Mesenchymal stem cell (in vitro differentiated cells and primary cell): ENCODE measurements around the gene CRABP1.

Experiments used
- DNase-seq: peaks from one replicate; pipeline ENCODE4 v3.0.0-alpha.2; 2013
- H2AFZ ChIP-seq: one replicate; pipeline ENCODE4 v1.6.1; 2013; ENCODE audit warnings: low read depth, mild to moderate bottlenecking, control low read depth, inconsistent platforms, low read length, moderate library complexity
- H2AK5ac ChIP-seq: 2 replicates; pipeline ENCODE4 v1.6.1; 2013; ENCODE audit warnings: low read length, moderate library complexity, mild to moderate bottlenecking, inconsistent platforms; ENCODE audit not compliant: severe bottlenecking
- H2BK120ac ChIP-seq: one replicate; pipeline ENCODE4 v1.6.1; 2013; ENCODE audit warnings: low read depth, mild to moderate bottlenecking, inconsistent platforms, low read length, moderate library complexity
- H2BK12ac ChIP-seq, 2 experiments: one replicate each; pipeline ENCODE4 v1.6.1; 2013; ENCODE audit warnings: inconsistent platforms in 2 of 2, low read length in 2 of 2, mild to moderate bottlenecking in 2 of 2, moderate library complexity in 2 of 2, control low read depth in 1 of 2
- H2BK15ac ChIP-seq: one replicate; pipeline ENCODE4 v1.6.1; 2013; ENCODE audit warnings: mild to moderate bottlenecking, low read depth, inconsistent platforms; ENCODE audit not compliant: poor library complexity, severe bottlenecking
- H2BK5ac ChIP-seq: 2 replicates; pipeline ENCODE4 v1.6.1; 2013; ENCODE audit warnings: low read depth, mild to moderate bottlenecking, low read length, control low read depth, inconsistent platforms; ENCODE audit not compliant: poor library complexity, severe bottlenecking
- H3K14ac ChIP-seq, 2 experiments: one replicate each; pipeline ENCODE4 v1.6.1; 2013; ENCODE audit warnings: inconsistent platforms in 2 of 2, low read length in 2 of 2, control low read depth in 1 of 2, mild to moderate bottlenecking in 1 of 2, moderate library complexity in 1 of 2
- H3K18ac ChIP-seq, 2 experiments: one replicate each; pipeline ENCODE4 v1.6.1; 2013; ENCODE audit warnings: inconsistent platforms in 2 of 2, low read length in 2 of 2, control low read depth in 1 of 2, low read depth in 1 of 2, mild to moderate bottlenecking in 1 of 2
- H3K23ac ChIP-seq, 2 experiments: one replicate each; pipeline ENCODE4 v1.6.1; 2013; ENCODE audit warnings: inconsistent platforms in 2 of 2, low read length in 2 of 2, mild to moderate bottlenecking in 2 of 2, moderate library complexity in 2 of 2, control low read depth in 1 of 2
- H3K27ac ChIP-seq: 2 replicates; pipeline ENCODE4 v1.5.1; 2013; ENCODE audit warnings: mild to moderate bottlenecking, moderate library complexity, low read length, control low read depth, inconsistent platforms; ENCODE audit not compliant: poor library complexity, severe bottlenecking
- H3K27me3 ChIP-seq, 2 experiments: 2 replicates each; pipeline versions ENCODE4 v1.6.1 to v1.7.0; 2013; ENCODE audit warnings: low read length in 2 of 2, mild to moderate bottlenecking in 2 of 2, moderate library complexity in 2 of 2, control low read depth in 1 of 2, inconsistent platforms in 1 of 2; ENCODE audit not compliant: control insufficient read depth in 1 of 2, insufficient read depth in 1 of 2
- H3K36me3 ChIP-seq, 2 experiments: 2 replicates each; pipeline versions ENCODE4 v1.6.1 to v1.7.0; 2013; ENCODE audit warnings: low read length in 2 of 2, control low read depth in 1 of 2, inconsistent platforms in 1 of 2, low read depth in 1 of 2, mild to moderate bottlenecking in 1 of 2; ENCODE audit not compliant: insufficient read depth in 2 of 2, control insufficient read depth in 1 of 2
- H3K4ac ChIP-seq, 2 experiments: one replicate each; pipeline ENCODE4 v1.6.1; 2013; ENCODE audit warnings: inconsistent platforms in 2 of 2, low read length in 2 of 2, mild to moderate bottlenecking in 2 of 2, moderate library complexity in 2 of 2, control low read depth in 1 of 2, low read depth in 1 of 2
- H3K4me1 ChIP-seq: 2 replicates; pipeline ENCODE4 v1.6.1; 2013; ENCODE audit warnings: low read depth, low read length, control low read depth; ENCODE audit not compliant: control insufficient read depth, insufficient read depth
- H3K4me2 ChIP-seq: 2 replicates; pipeline ENCODE4 v1.6.1; 2013; ENCODE audit warnings: low read length, mild to moderate bottlenecking, inconsistent platforms; ENCODE audit not compliant: poor library complexity, severe bottlenecking
- H3K4me3 ChIP-seq, 2 experiments: 2 replicates each; pipeline versions ENCODE4 v1.5.1 to v1.7.0; 2013; ENCODE audit warnings: low read length in 2 of 2, mild to moderate bottlenecking in 2 of 2, control low read depth in 1 of 2, low read depth in 1 of 2; ENCODE audit not compliant: insufficient read depth in 1 of 2
- H3K79me1 ChIP-seq: replicated peaks from 2 replicates; pipeline ENCODE4 v1.6.1; 2013; ENCODE audit warnings: mild to moderate bottlenecking, control low read depth, low read length, inconsistent platforms; ENCODE audit not compliant: poor library complexity, severe bottlenecking
- H3K9ac ChIP-seq: 2 replicates; pipeline ENCODE4 v1.7.0; 2013; ENCODE audit warnings: mild to moderate bottlenecking, low read length, moderate library complexity
- H3K9me3 ChIP-seq: 2 replicates; pipeline ENCODE4 v1.7.0; 2013; ENCODE audit warnings: mild to moderate bottlenecking, low read length; ENCODE audit not compliant: control insufficient read depth
- H4K8ac ChIP-seq: one replicate; pipeline ENCODE4 v1.6.1; 2013; ENCODE audit warnings: inconsistent platforms, mild to moderate bottlenecking, low read length, moderate library complexity
- H4K91ac ChIP-seq: one replicate; pipeline ENCODE4 v1.6.1; 2013; ENCODE audit warnings: mild to moderate bottlenecking, low read length, inconsistent platforms
- WGBS: methylation state at CpG from one replicate; pipeline ENCODE4 v1.1.7; 2013; ENCODE audit warnings: mixed read lengths; 5-methylcytosine and 5-hydroxymethylcytosine counted together

Gene CRABP1

GRCh38 chr15:78369161-78369560, 29.0 kb downstream of the CRABP1 start:
- H2BK15ac ChIP-seq = no peak overlapping the region
- no peak overlapping the region for H3K4ac ChIP-seq
- H3K9me3 ChIP-seq = no peaks in the 10 kb centered on the region
- H3K4me1 ChIP-seq = peaks cover 3% of the 10 kb centered on the region
- no peak overlapping the region for H4K8ac ChIP-seq
- H3K79me1 ChIP-seq = no peaks in the 10 kb centered on the region
- H2BK5ac ChIP-seq = no peak overlapping the region
- H3K36me3 ChIP-seq = no peaks in the 10 kb centered on the region
- no peak overlapping the region for H4K91ac ChIP-seq
- peaks cover 18 to 28% of the 10 kb centered on the region in 2 experiments for H3K27me3 ChIP-seq
- no peak overlapping the region for H3K27ac ChIP-seq
- H2AFZ ChIP-seq = no peak overlapping the region
- no peak overlapping the region for H2BK120ac ChIP-seq
- H3K4me3 ChIP-seq = no peak overlapping the region
- H2BK12ac ChIP-seq = no peak overlapping the region
- WGBS = 84% methylated on average over 2 of the region's 3 CpGs
- no peak overlapping the region for H3K23ac ChIP-seq
- no peak overlapping the region for H3K4me2 ChIP-seq
- H3K14ac ChIP-seq = no peak overlapping the region
- H3K9ac ChIP-seq = no peak overlapping the region
- DNase-seq = no peak
- H3K18ac ChIP-seq = no peak overlapping the region
- H2AK5ac ChIP-seq = no peak overlapping the region

GRCh38 chr15:78370013-78370412, 29.9 kb downstream of the CRABP1 start:
- H3K18ac ChIP-seq = no peak overlapping the region
- no peak overlapping the region for H3K27ac ChIP-seq
- H3K4me1 ChIP-seq = peaks cover 3% of the 10 kb centered on the region
- H3K4me3 ChIP-seq = no peak overlapping the region
- H2BK5ac ChIP-seq = no peak overlapping the region
- DNase-seq = no peak
- H2AK5ac ChIP-seq = no peak overlapping the region
- no peak overlapping the region for H3K14ac ChIP-seq
- no peak overlapping the region for H4K91ac ChIP-seq
- no peak overlapping the region for H2AFZ ChIP-seq
- H3K4me2 ChIP-seq = no peak overlapping the region
- no peaks in the 10 kb centered on the region for H3K79me1 ChIP-seq
- H3K9me3 ChIP-seq = no peaks in the 10 kb centered on the region
- no peak overlapping the region for H2BK120ac ChIP-seq
- H3K4ac ChIP-seq = no peak overlapping the region
- no peaks in the 10 kb centered on the region for H3K36me3 ChIP-seq
- H4K8ac ChIP-seq = no peak overlapping the region
- no peak overlapping the region for H3K9ac ChIP-seq
- no peak overlapping the region for H3K23ac ChIP-seq
- H3K27me3 ChIP-seq = peaks cover 19 to 28% of the 10 kb centered on the region in 2 experiments
- H2BK12ac ChIP-seq = no peak overlapping the region
- 83% methylated on average over 6 of the region's 6 CpGs for WGBS
- H2BK15ac ChIP-seq = no peak overlapping the region

GRCh38 chr15:78372880-78373279, 32.7 kb downstream of the CRABP1 start:
- Histone ChIP-seq H2BK120ac (no peak overlapping the region), H3K36me3 (no peaks in the 10 kb centered on the region), H3K79me1 (no peaks in the 10 kb centered on the region), H3K27me3 (peaks cover 17 to 28% of the 10 kb centered on the region in 2 experiments), H3K4me3 (no peak overlapping the region), H3K4me2 (no peak overlapping the region), H2BK15ac (no peak overlapping the region), H2BK12ac (no peak overlapping the region), H2BK5ac (no peak overlapping the region), H3K27ac (no peak overlapping the region), H3K4ac (no peak overlapping the region), H3K18ac (no peak overlapping the region), H3K9ac (no peak overlapping the region), H4K8ac (no peak overlapping the region), H2AK5ac (no peak overlapping the region), H3K23ac (no peak overlapping the region), H2AFZ (no peak overlapping the region), H3K14ac (no peak overlapping the region), H3K9me3 (no peaks in the 10 kb centered on the region), H4K91ac (no peak overlapping the region), H3K4me1 (peaks cover 3% of the 10 kb centered on the region)
- 98% methylated on average over 5 of the region's 5 CpGs for WGBS
- DNase-seq = no peak

- H4K91ac ChIP-seq = no peak overlapping the region
- no peak overlapping the region for H2AK5ac ChIP-seq
- H3K27ac ChIP-seq = no peak overlapping the region
- no peaks in the 10 kb centered on the region for H3K36me3 ChIP-seq
- H2BK15ac ChIP-seq = no peak overlapping the region
- H2BK120ac ChIP-seq = no peak overlapping the region
- H3K23ac ChIP-seq = no peak overlapping the region
- no peak overlapping the region for H2AFZ ChIP-seq
- H3K4me2 ChIP-seq = no peak overlapping the region
- H3K27me3 ChIP-seq = peaks cover 10 to 12% of the 10 kb centered on the region in 2 experiments
- H3K9me3 ChIP-seq = no peaks in the 10 kb centered on the region
- DNase-seq = no peak
- H2BK5ac ChIP-seq = no peak overlapping the region
- no peak overlapping the region for H3K9ac ChIP-seq
- 77% methylated on average over 14 of the region's 14 CpGs for WGBS
- H3K79me1 ChIP-seq = no peaks in the 10 kb centered on the region
- peak overlapping the region in 1 of 2 experiments; percentile 31 for H3K4me3 ChIP-seq
- no peak overlapping the region for H4K8ac ChIP-seq
- H2BK12ac ChIP-seq = no peak overlapping the region
- peak overlapping the region in 1 of 2 experiments; percentile 41 for H3K14ac ChIP-seq
- H3K4me1 ChIP-seq = no peaks in the 10 kb centered on the region
- H3K4ac ChIP-seq = no peak overlapping the region
- no peak overlapping the region for H3K18ac ChIP-seq
These were observed 34.6 kb downstream of the CRABP1 start for GRCh38 chr15:78374436-78375393.
